GM18498 (cell line): ENCODE measurements around the gene DOP1B.
A peak's percentile ranks its signal among the peaks of the same experiment; 100 is the strongest.
"Not testable (repeated sequence)": the region's sequence is repeated elsewhere in the genome, so short reads cannot be mapped to it uniquely, and the experiment has no call there.

Experiments used
- ATAC-seq: cut with Tn5 transposase; IDR thresholded peaks from one replicate; pipeline ENCODE4 v1.9.1; 2021; ENCODE audit warnings: mild to moderate bottlenecking, moderate library complexity; ENCODE audit not compliant: unreplicated experiment

Gene DOP1B

DNA sequence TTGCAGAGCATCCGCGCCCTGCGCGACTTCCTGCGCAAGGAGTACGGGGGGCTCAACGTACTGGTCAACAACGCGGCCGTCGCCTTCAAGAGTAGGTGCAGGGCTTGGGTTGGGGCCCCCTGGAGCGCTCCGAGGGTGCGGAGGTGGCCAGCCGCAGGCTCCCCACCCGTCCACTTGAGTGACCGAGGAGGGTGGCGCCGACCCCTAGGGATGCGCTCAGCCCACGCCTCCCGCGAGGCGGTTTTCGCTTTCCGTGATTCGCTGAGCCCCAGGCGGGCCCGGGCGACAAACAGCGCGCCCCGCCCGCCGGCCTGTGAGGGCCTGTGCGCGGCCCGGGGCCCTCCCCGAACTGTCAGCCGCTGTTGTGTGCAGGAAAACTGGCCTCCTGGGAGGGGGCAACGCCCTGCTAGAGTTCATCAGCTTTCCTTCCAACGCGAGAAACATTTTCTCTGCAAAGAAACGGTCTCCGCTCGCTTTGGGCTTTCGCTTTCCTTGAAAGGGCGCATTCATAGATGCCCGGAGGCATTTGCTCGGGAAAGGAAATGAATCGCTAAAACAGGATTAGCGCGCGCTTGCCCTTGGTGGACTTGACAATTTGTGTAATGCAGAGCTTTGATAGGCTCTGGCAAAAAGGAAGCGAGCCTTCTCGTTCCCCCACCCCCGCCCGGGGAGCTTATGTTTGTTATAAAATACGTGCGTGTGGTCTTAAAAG is 21.1 kb upstream of the DOP1B start:
- ATAC-seq = no peak

- ATAC-seq = not testable (repeated sequence)
These were observed 16.8 kb upstream of the DOP1B start for GRCh38 chr21:36139791-36140190.

DNA sequence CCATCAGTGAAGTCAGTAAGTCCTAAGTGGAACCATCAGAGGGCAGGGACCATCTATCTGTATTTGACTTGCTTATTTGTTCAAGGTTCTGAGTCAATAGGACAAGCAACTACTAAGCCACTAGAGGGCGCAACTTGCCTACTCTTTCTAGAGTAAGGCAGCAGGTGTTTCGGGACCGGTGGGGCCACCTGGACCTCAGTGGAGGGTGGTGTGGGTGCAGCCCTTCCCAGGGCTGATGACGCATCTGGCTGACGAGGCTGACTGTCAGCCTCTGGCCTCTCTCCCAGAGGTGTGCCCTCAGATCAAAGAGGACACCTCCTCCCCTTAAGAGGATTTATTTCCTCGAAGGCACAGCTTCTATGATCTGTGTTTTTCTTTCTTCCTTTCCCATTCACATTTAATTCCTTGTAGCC is 15.1 kb upstream of the DOP1B start:
- ATAC-seq = peak; percentile 69

GRCh38 chr21:36144233-36144632 is 12.4 kb upstream of the DOP1B start:
- ATAC-seq = not testable (repeated sequence)

DNA sequence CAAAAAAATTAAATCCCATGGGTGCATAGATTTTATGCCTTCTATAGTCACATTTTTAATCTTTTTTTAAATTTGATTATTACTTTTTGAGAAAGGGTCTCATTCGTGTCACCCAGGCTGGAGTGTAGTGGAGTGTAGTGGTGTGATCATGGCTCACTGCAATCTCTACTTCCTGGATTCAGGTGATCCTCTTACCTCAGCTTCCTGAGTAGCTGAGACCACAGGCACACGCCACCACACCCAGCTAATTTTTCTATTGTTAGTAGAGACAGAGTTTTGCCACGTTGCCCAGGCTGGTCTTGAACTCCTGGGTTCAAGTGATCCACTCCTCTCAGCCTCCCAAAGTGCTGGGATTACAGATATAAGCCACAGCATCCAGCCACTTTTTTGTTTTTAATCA is 11.4 kb upstream of the DOP1B start:
- no peak for ATAC-seq

DNA sequence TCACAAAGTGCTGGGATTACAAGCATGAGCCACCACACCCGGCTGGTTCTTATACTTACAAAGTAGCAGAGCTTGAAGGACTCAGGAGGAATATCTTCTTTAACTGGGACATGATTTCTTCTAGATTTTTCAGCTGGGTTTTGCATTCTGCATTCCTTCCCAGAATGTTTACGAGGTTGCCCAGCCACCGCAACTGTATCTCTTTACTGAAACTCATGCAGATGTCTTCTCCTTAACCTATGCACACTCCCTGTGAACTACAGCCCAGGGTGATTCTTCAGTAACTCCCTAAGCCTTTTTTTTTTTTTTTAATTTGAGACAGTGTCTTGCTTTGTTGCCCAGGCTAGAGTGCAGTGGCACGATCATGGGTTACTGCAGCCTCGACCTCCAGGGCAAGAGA is 8.7 kb upstream of the DOP1B start:
- ATAC-seq = no peak

- ATAC-seq = no peak
These were observed 7.7 kb upstream of the DOP1B start for GRCh38 chr21:36148886-36149285.

DNA sequence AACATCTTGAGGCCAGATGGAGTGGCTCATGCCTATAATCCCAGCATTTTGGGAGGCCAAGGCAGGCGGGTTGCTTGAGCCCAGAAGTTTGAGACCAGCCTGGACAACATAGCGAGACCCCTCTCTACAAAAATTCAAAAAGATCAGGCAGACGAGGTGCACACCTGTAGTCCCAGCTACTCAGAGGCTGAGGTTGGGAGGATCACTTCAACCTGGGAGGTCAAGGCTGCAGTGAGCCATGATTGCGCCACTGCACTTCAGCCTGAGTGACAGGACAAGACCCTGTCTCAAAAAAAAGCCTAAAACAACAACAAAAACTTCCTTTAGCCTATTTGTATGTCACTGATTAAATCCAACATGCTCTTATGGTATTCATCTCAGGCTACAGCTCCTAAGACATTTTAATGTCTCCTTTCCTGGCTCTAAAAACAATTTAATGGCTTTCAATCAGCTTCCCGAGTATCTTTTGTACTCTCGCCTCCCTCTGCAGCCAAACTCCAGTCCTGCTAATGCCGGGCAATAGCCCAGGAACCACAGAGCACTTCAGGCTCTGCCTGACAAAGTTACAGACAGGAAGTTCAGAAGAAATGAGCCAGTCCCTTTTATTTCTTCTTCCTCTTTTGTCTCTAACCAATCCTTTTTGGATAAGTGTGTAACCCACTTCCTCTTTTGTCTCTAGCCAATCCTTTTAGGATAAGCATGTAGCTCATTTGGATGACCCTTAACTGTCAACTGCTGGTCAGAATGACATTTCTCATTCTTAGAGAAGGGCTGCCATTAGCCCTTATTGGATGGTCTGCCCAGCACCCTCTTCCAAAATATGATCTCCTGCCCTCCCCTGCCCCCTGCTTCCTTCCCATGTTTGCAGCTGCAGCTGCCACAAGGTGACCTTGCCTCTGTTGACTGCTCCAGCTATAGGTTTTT is 6.6 kb upstream of the DOP1B start:
- peak; percentile 50 for ATAC-seq

DNA sequence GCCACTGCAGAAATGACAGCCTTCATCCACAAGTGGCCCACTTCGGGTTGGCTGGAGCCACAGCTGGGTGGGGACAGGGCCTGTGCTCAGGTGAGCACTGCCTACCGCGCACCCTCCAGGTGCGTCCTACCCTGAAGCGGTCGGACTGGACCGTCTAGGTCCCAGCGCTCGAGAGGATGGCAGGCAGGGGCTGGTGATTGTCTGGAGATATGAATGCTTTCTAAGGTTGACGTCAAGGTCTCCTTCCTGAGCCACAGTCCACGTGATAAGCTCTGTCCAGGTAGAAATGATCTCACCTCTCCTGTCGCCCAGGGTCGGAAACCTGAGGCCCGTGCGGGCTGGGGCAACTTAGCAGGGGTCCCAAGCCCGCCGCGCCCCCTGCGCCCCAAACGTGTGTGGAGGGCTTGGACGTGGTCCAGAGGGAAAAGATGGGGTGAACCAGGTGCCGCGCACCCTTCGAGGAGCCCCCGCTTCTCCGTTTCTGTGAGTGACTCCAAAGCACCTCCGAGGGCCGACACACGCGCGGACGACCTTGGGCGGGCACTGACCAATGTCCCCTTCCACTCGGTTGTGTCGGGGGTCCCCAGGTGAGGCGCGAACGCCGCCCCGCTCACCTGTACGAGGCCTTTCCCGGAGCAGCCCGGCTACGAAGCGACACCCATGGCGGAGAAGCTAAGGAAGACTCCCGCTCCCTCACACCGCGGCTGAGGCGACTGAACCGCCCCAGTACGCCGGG is 853 bp upstream of the DOP1B start:
- no peak for ATAC-seq

- peak; percentile 91 for ATAC-seq
These were observed 247 bp upstream of the DOP1B start for GRCh38 chr21:36156339-36156814.

DNA sequence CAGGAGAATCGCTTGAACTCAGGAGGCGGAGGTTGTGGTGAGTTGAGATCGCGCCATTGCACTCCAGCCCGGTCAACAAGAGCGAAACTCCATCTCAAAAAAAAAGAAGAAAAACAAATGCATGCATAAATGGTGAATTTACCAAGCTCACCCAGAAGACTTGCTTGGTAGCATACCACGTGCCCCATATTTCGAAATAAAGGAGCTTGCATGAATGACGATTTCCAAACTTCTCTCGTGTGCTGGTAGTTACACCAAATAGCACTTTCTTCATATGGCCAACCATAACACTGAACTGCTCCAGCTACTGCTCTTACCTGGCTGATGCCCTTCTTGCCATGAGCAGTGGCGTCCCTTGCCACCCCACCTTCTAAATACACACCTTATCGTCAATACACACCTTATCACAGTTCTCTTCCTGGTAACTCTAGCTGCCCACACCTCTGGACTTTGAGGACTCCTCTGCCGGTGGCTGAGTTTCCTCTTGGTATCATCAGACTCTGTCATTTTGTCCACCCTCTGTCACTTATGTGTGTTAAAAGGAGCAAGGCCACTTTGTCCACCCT is 2.8 kb downstream of the DOP1B start:
- no peak for ATAC-seq

GRCh38 chr21:36160850-36161178 is 4.2 kb downstream of the DOP1B start:
- ATAC-seq = no peak

DNA sequence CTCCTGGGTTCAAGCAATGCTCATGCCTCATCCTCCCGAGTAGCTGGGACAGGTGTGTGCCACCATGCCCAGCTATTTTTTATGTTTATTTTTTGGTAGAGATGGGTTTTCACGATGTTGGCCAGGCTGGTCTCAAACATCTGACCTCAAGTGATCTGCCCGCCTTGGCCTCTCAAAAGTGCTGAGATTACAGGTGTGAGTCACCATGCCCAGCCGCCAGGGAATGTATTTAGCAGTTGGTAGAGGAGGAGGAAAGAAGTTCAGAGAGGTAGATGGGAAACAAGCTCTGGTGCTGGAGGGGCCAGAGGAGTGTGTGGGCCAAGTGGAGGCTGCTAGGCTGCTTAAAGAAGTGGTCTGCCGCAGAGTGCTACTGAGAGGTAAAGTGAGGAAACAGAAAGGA is 6.0 kb downstream of the DOP1B start:
- ATAC-seq = no peak

GRCh38 chr21:36163750-36164741 is 7.4 kb downstream of the DOP1B start:
- ATAC-seq = no peak

GRCh38 chr21:36165356-36165755 is 8.7 kb downstream of the DOP1B start:
- no peak for ATAC-seq

DNA sequence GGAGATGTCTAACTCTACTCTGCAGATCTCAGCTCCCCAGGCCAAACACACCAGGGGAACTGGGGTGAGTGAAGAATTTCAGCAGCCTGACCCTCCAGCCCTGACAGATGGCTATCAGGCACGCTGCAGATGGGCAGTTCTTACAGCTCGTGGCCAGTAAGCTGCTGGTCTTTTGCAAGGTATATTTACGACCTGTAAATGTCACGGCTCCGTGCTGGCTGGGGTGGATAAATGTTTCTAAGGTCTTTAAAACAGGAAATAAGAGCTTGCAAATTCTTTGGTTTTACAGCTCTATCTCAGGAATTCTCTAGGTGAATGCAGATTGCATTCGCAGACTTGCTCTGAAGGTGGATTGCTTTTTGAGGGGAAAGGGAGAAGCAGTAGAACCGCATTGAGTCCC is 10.1 kb downstream of the DOP1B start:
- no peak for ATAC-seq

GRCh38 chr21:36167541-36167940 is 10.9 kb downstream of the DOP1B start:
- ATAC-seq = no peak

GRCh38 chr21:36169470-36170128 is 13.0 kb downstream of the DOP1B start:
- ATAC-seq = no peak

DNA sequence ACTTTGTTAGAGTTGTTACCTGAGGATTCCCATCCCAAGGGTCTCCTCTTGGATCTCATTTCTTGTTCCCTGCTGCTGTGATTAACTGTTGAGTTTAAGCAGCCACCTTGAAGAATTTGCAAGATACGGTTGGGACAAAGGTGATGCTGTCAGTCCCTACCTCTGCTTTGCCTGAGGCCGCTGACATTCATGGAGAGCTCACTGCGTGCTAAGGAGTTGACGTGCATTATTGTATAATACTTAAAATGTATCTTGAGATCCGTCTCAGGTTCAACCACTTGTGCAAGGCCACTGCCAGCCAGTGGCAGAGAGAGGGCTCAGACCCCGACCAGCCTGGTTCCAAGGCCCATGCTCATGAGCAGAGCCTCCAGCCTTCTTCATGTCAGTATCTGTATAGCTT is 14.2 kb downstream of the DOP1B start:
- no peak for ATAC-seq
